Hepatocyte (in vitro differentiated cells): ENCODE results near the gene TMEM95.

ENCODE experiments used
- EZH2 ChIP-seq: fragments of 200-600 bp; sonication (generic); IDR thresholded peaks from 2 replicates; pipeline ENCODE4 v1.6.1; 2016; ENCODE audit warnings: antibody characterized with exemption, mild to moderate bottlenecking, borderline replicate concordance
- EZH2phosphoT487 ChIP-seq: fragments of 200-600 bp; sonication (generic); IDR thresholded peaks from one replicate; pipeline ENCODE4 v1.6.1; 2018; ENCODE audit warnings: antibody characterized with exemption, mild to moderate bottlenecking, low read depth, moderate library complexity; ENCODE audit not compliant: unreplicated experiment, severe bottlenecking
- TF ChIP-seq, protein P1 (sequence below): fragments of 200-600 bp; sonication (generic); IDR thresholded peaks from 2 replicates; pipeline ENCODE4 v1.5.1; 2016; ENCODE audit warnings: antibody characterized with exemption, mild to moderate bottlenecking; ENCODE audit not compliant: poor library complexity

DNA sequence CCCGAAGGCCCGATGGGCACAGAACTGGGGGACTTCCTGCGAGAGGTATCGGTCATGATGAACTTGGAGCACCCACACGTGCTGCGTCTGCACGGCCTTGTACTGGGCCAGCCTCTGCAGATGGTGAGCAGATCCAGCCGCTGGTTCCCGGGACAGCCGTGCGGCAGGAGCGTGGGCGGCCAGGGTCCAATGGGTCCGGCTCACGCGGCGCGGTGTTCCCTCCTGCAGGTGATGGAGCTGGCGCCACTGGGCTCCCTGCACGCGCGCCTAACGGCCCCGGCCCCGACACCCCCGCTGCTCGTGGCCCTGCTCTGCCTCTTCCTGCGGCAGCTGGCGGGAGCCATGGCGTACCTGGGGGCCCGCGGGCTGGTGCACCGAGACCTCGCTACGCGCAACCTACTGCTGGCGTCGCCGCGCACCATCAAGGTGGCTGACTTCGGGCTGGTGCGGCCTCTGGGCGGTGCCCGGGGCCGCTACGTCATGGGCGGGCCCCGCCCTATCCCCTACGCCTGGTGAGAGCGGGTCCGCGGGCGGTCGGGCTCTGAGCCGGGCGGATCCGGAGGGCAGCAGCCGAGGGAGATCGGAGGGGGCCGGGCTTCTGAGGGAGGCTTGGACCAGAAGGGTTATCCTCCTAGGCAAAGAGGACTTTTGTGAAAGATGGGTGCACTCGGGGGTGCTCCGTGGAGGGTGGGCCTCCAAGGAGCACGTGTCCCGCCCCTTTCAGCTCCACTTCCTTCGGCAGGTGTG, 29.0 kb downstream of the TMEM95 start:
- TF ChIP-seq, protein P1, sequence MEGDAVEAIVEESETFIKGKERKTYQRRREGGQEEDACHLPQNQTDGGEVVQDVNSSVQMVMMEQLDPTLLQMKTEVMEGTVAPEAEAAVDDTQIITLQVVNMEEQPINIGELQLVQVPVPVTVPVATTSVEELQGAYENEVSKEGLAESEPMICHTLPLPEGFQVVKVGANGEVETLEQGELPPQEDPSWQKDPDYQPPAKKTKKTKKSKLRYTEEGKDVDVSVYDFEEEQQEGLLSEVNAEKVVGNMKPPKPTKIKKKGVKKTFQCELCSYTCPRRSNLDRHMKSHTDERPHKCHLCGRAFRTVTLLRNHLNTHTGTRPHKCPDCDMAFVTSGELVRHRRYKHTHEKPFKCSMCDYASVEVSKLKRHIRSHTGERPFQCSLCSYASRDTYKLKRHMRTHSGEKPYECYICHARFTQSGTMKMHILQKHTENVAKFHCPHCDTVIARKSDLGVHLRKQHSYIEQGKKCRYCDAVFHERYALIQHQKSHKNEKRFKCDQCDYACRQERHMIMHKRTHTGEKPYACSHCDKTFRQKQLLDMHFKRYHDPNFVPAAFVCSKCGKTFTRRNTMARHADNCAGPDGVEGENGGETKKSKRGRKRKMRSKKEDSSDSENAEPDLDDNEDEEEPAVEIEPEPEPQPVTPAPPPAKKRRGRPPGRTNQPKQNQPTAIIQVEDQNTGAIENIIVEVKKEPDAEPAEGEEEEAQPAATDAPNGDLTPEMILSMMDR: no peak
- TF ChIP-seq EZH2 (no peak), EZH2phosphoT487 (no peak)
